OCI-LY3 (cell line): ENCODE measurements around the gene FHOD3.

Experiments
- H2AFZ ChIP-seq: fragments of 200-600, 300-600 bp; shearing (Covaris generic); 2 replicates; pipeline ENCODE4 v1.6.0; 2014; ENCODE audit warnings: antibody characterized with exemption, low read depth, low read length
- H3K27ac ChIP-seq: fragments of 200-600, 300-600 bp; sonication (generic); 2 replicates; pipeline ENCODE4 v1.5.1; 2014; ENCODE audit warnings: mild to moderate bottlenecking, low read length, moderate library complexity, mixed read lengths
- H3K27me3 ChIP-seq: fragments of 200-600, 300-600 bp; sonication (generic); 2 replicates; pipeline ENCODE4 v1.6.1; 2014; ENCODE audit warnings: low read depth, low read length, mixed read lengths
- H3K36me3 ChIP-seq: fragments of 200-600, 300-600 bp; sonication (generic); replicated peaks from 2 replicates; pipeline ENCODE3; 2014; ENCODE audit warnings: low read depth, low read length, mixed read lengths
- H3K4me1 ChIP-seq: fragments of 300-600, 200-600 bp; sonication (generic); 2 replicates; pipeline ENCODE4 v1.6.1; 2014; ENCODE audit warnings: low read length, mixed read lengths
- H3K4me2 ChIP-seq: fragments of 200-600, 300-600 bp; sonication (generic); 2 replicates; pipeline ENCODE4 v1.6.1; 2014; ENCODE audit warnings: low read length, mixed read lengths
- H3K4me3 ChIP-seq: fragments of 300-600, 200-600 bp; sonication (generic); 2 replicates; pipeline ENCODE4 v1.5.1; 2014; ENCODE audit warnings: antibody characterized with exemption, mild to moderate bottlenecking, low read length, moderate library complexity
- H3K79me2 ChIP-seq: fragments of 300-600, 200-600 bp; shearing (Covaris generic); 2 replicates; pipeline ENCODE4 v1.6.1; 2014; ENCODE audit warnings: mild to moderate bottlenecking, low read length, mixed read lengths
- H3K9ac ChIP-seq: fragments of 300-600, 200-600 bp; shearing (Covaris generic); 2 replicates; pipeline ENCODE4 v1.6.0; 2014; ENCODE audit warnings: mild to moderate bottlenecking, low read length, moderate library complexity
- H3K9me3 ChIP-seq: fragments of 200-600, 300-600 bp; shearing (Covaris generic); 2 replicates; pipeline ENCODE4 v1.6.1; 2014; ENCODE audit warnings: low read length, mixed read lengths; ENCODE audit not compliant: insufficient read depth
- H4K20me1 ChIP-seq: fragments of 200-600, 300-600 bp; sonication (generic); 2 replicates; pipeline ENCODE4 v1.6.1; 2016; ENCODE audit warnings: low read length, mixed read lengths; ENCODE audit not compliant: insufficient read depth
- CTCF ChIP-seq: fragments of 200-600, 300-600 bp; sonication (generic); IDR thresholded peaks from 2 replicates; pipeline ENCODE4 v1.5.1; 2014; ENCODE audit warnings: antibody characterized with exemption, low read length, low read depth
- EZH2phosphoT487 ChIP-seq: fragments of 200-600 bp; shearing (Covaris generic); IDR thresholded peaks from 2 replicates; pipeline ENCODE4 v1.6.1; 2018; ENCODE audit warnings: antibody characterized with exemption, mixed run types, low read depth

Gene FHOD3

GRCh38 chr18:36295214-36295613, 2.3 kb upstream of the FHOD3 start:
- H2AFZ ChIP-seq = no peak overlapping the region
- H3K4me1 ChIP-seq = no peaks in the 10 kb centered on the region
- TF ChIP-seq CTCF = no peak
- TF ChIP-seq EZH2phosphoT487 = no peak
- H4K20me1 ChIP-seq = no peaks in the 10 kb centered on the region
- no peak overlapping the region for H3K4me2 ChIP-seq
- no peak overlapping the region for H3K9ac ChIP-seq
- no peaks in the 10 kb centered on the region for H3K9me3 ChIP-seq
- H3K36me3 ChIP-seq = no peaks in the 10 kb centered on the region
- H3K27me3 ChIP-seq = peaks cover 31% of the 10 kb centered on the region
- no peaks in the 10 kb centered on the region for H3K79me2 ChIP-seq
- H3K27ac ChIP-seq = no peak overlapping the region
- no peak overlapping the region for H3K4me3 ChIP-seq

- no peak for TF ChIP-seq CTCF
- H3K79me2 ChIP-seq = no peaks in the 10 kb centered on the region
- H3K4me3 ChIP-seq = no peak overlapping the region
- no peaks in the 10 kb centered on the region for H4K20me1 ChIP-seq
- no peaks in the 10 kb centered on the region for H3K9me3 ChIP-seq
- no peak overlapping the region for H2AFZ ChIP-seq
- H3K4me2 ChIP-seq = no peak overlapping the region
- no peak overlapping the region for H3K9ac ChIP-seq
- H3K27ac ChIP-seq = no peak overlapping the region
- no peaks in the 10 kb centered on the region for H3K4me1 ChIP-seq
- H3K36me3 ChIP-seq = no peaks in the 10 kb centered on the region
- H3K27me3 ChIP-seq = peaks cover 31% of the 10 kb centered on the region
Observed at GRCh38 chr18:36295880-36296301, 1.6 kb upstream of the FHOD3 start.

GRCh38 chr18:36296650-36297416, 680 bp upstream of the FHOD3 start:
- no peaks in the 10 kb centered on the region for H4K20me1 ChIP-seq
- peak overlapping the region; percentile 74 for H3K4me3 ChIP-seq
- H3K9ac ChIP-seq = 0 out of 2 replicates have a peak overlapping the region, but pooled peaks have one; percentile 20
- H3K79me2 ChIP-seq = no peaks in the 10 kb centered on the region
- peak overlapping the region; percentile 74 for H3K4me2 ChIP-seq
- no peaks in the 10 kb centered on the region for H3K9me3 ChIP-seq
- no peaks in the 10 kb centered on the region for H3K4me1 ChIP-seq
- no peak for TF ChIP-seq EZH2phosphoT487
- peak; percentile 23; the same call in 1 of the 2 replicates for TF ChIP-seq CTCF
- H3K36me3 ChIP-seq = no peaks in the 10 kb centered on the region
- no peak overlapping the region for H3K27ac ChIP-seq
- peak overlapping the region; percentile 45; the same call in 1 of the 2 replicates for H2AFZ ChIP-seq
- peaks cover 31% of the 10 kb centered on the region for H3K27me3 ChIP-seq

GRCh38 chr18:36298126-36298741, 721 bp downstream of the FHOD3 start:
- Histone ChIP-seq H3K4me2 (peak overlapping the region; percentile 73), H3K4me3 (peak overlapping the region; percentile 74), H3K9me3 (no peaks in the 10 kb centered on the region), H2AFZ (no peak overlapping the region), H3K36me3 (no peaks in the 10 kb centered on the region), H4K20me1 (no peaks in the 10 kb centered on the region), H3K4me1 (no peaks in the 10 kb centered on the region), H3K27me3 (peaks cover 40% of the 10 kb centered on the region), H3K9ac (no peak overlapping the region), H3K79me2 (no peaks in the 10 kb centered on the region), H3K27ac (no peak overlapping the region)
- no peak for TF ChIP-seq EZH2phosphoT487
- no peak for TF ChIP-seq CTCF
